GM12801 (cell line): ENCODE results near the gene SLCO2B1.

Experiments
- CTCF ChIP-seq: IDR thresholded peaks from one replicate; pipeline ENCODE4 v1.5.1; 2011; ENCODE audit warnings: control low read depth; ENCODE audit not compliant: insufficient read length; ENCODE audit errors: extremely low read depth

SLCO2B1 gene

GRCh38 chr11:75219869-75220268, 69.0 kb downstream of the SLCO2B1 start:
- TF ChIP-seq CTCF: no peak

GRCh38 chr11:75223954-75224643, 73.2 kb downstream of the SLCO2B1 start:
- TF ChIP-seq CTCF: no peak

GRCh38 chr11:75225794-75226193, 74.9 kb downstream of the SLCO2B1 start:
- no peak for TF ChIP-seq CTCF

GRCh38 chr11:75229466-75229865, 78.6 kb downstream of the SLCO2B1 start:
- TF ChIP-seq CTCF: no peak

- no peak for TF ChIP-seq CTCF
Measured at GRCh38 chr11:75230621-75231020, 79.7 kb downstream of the SLCO2B1 start.

GRCh38 chr11:75233754-75234172, 82.9 kb downstream of the SLCO2B1 start:
- no peak for TF ChIP-seq CTCF

- TF ChIP-seq CTCF: no peak
Measured at GRCh38 chr11:75236062-75236461, 85.2 kb downstream of the SLCO2B1 start.
